Ectodermal cell (in vitro differentiated cells): ENCODE results near the gene OBP2A.

ENCODE experiments used
- H3K27ac ChIP-seq: 2 replicates; pipeline ENCODE4 v1.7.0; 2013; ENCODE audit warnings: mild to moderate bottlenecking, low read depth, low read length; ENCODE audit not compliant: insufficient read depth, poor library complexity, severe bottlenecking
- H3K27me3 ChIP-seq: 2 replicates; pipeline ENCODE4 v1.7.0; 2013; ENCODE audit warnings: mild to moderate bottlenecking, low read length; ENCODE audit not compliant: insufficient read depth, control insufficient read depth, poor library complexity, severe bottlenecking
- H3K36me3 ChIP-seq: one replicate; pipeline ENCODE4 v1.7.0; 2013; ENCODE audit warnings: low read length; ENCODE audit not compliant: control insufficient read depth, insufficient read depth
- H3K4me1 ChIP-seq: one replicate; pipeline ENCODE4 v1.7.0; 2013; ENCODE audit warnings: low read length; ENCODE audit not compliant: control insufficient read depth, insufficient read depth
- H3K4me3 ChIP-seq: 2 replicates; pipeline ENCODE4 v1.7.0; 2013; ENCODE audit warnings: low read depth, low read length, control low read depth; ENCODE audit not compliant: insufficient read depth
- H3K9me3 ChIP-seq: 2 replicates; pipeline ENCODE4 v1.7.0; 2013; ENCODE audit warnings: mild to moderate bottlenecking, low read length, moderate library complexity; ENCODE audit not compliant: control insufficient read depth
- WGBS, 2 experiments: methylation state at CpG; one replicate each; pipeline ENCODE4 v1.1.7; 2013; ENCODE audit warnings: missing lambda C conversion rate in 2 of 2; 5-methylcytosine and 5-hydroxymethylcytosine counted together

OBP2A gene

GRCh38 chr9:135503371-135504261, 42.3 kb upstream of the OBP2A start:
- H3K4me3 ChIP-seq: no peak overlapping the region
- H3K27me3 ChIP-seq: peaks cover 3% of the 10 kb centered on the region
- H3K4me1 ChIP-seq: peaks cover 18% of the 10 kb centered on the region
- peaks cover 14% of the 10 kb centered on the region for H3K36me3 ChIP-seq
- H3K27ac ChIP-seq: no peak overlapping the region
- no peaks in the 10 kb centered on the region for H3K9me3 ChIP-seq
- WGBS, 2 experiments: 95 to 97% methylated on average over 41 of the region's 41 CpGs

DNA sequence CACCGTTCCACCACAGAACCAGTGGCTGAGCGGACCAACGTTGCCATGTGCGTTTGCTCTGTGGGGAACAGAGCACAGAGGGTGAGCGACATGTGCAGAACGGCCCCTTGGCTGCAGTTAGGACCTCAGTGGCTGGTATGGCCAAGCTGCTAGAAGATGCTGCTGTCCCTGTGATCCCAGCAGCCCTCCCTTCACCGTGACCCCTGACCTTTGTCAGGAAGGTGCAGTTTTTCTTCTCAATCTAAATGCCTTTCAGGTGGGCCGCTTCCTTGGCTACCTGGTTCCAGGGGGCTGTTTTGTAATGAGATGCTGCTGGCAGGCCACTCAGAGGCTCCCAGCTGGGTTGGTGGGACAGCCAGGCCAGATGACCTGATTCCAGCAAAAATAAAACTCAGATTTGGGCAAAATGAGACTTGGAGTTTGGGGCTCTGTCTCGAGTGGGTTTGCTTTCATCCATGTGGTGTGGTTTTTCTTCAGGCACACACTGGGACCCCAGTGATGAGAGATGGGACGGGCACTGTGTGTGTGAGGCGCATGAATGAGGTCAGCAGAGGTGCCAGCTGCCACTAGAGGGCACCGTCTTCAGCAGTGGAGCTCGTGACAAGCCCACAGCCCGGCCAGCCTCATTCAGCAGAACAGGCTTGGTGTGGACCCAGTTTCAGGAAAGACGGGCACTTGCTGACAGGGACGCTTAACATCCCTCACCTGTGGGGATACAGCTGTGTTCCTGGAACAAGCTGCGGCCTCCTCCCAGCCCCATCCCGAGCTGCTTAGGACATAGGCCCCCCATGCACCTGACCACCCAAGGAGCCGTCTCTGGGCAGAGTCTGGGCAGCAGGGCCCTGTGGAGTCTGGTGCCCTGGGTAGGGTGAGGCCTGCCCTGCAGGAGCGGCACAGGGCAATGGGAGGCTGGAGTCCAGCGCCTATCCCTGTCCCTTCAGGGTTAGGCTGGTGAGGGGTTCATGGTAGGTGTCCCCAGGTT, 41.4 kb upstream of the OBP2A start:
- Histone ChIP-seq H3K27ac (no peak overlapping the region), H3K36me3 (peaks cover 14% of the 10 kb centered on the region), H3K9me3 (no peaks in the 10 kb centered on the region), H3K4me3 (no peak overlapping the region), H3K4me1 (peaks cover 18% of the 10 kb centered on the region), H3K27me3 (no peaks in the 10 kb centered on the region)
- WGBS, 2 experiments: 84 to 86% methylated on average over 21 of the region's 21 CpGs

DNA sequence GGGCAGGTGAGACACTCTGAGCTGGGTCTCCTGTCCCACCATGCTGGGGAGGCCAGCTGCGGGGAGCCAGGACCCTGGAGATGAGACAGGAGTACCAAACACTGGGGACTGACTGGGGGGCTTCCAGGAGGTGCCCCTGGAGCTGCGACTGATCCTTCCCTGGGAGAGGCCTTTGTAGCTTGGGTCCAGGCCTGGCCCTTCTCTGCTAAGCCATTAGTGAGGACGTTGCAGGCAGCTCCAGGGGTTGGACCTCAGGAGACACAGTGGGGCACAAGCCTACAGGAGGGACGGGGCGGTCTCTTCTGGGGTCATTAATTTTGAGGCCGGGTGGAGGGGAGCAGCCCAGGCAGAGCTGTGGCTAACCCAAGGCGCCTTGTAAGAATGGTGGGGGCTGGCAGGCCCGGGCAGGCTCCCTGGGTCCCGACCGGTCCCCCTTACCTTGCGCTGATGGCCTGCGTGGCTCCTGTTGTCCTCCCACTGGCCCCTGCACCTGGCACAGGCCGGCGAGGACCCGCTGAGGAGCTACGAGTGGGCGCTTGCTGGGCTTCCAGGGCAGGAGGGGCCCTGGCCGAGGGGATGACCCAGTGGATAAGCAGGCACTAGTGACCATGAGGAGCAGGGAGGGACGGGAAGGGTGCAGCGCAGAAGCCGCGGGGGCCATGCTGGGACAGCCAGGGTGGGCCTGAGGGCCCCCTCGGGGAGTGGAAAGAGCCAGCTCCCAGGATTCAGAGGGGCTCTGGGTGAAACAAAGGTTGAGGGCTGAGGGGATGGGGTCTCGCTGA, 40.3 kb upstream of the OBP2A start:
- Histone ChIP-seq H3K4me3 (no peak overlapping the region), H3K27me3 (no peaks in the 10 kb centered on the region), H3K9me3 (no peaks in the 10 kb centered on the region), H3K27ac (no peak overlapping the region), H3K36me3 (peaks cover 14% of the 10 kb centered on the region), H3K4me1 (peaks cover 18% of the 10 kb centered on the region)
- 95% methylated on average over 24 of the region's 24 CpGs for WGBS, 2 experiments

- Histone ChIP-seq H3K27me3 (no peaks in the 10 kb centered on the region), H3K9me3 (no peaks in the 10 kb centered on the region), H3K4me1 (peaks cover 16% of the 10 kb centered on the region), H3K4me3 (no peak overlapping the region), H3K36me3 (peaks cover 14% of the 10 kb centered on the region), H3K27ac (no peak overlapping the region)
- WGBS, 2 experiments: 74 to 79% methylated on average over 14 of the region's 14 CpGs
Measured at GRCh38 chr9:135506327-135507103, 39.4 kb upstream of the OBP2A start.

DNA sequence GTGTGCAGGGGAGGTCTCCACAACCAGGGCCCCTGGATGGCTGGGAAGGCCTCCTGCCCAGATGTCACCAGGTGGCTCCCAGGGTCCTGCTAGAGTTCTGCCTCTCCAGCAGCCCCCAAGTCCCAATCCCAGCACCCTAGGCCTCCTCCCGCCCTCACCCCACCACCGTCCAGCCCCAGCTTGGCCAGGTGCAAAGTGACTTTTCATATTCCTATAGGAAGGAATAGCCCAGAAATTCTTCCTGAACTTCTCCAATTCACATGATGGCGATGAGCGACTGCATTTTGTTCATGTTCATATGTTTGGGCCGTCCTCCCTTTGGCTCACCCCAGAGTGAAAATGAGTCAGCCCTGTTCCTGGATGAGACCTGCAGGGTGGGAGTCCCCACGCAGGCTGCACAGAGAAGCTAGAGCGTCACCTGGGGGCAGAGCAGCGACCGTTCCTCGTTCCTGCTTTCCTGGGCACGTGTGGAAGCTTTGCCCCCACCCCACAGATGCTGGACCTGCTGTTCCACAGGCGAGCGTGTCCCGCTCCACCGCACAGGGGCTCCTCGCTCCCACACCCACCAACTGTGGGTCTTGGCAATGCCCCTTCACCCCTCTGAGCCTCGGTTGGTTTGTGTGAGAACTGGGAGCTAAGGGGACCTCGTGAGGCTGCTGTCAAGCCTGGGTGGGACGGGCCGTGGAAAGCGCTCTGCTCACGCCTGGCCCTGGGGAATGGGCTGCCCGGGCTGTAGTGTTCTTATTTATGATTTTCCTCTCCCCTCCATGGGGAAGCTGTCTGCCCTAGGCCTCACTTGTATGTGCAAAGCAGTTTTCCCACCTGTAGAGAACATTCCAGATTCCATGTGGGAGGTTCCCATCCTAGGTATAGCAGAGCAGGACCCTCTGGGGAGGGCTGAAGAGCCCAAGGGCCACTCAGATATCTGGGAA, 38.6 kb upstream of the OBP2A start:
- H3K27me3 ChIP-seq: no peaks in the 10 kb centered on the region
- peaks cover 14% of the 10 kb centered on the region for H3K36me3 ChIP-seq
- H3K9me3 ChIP-seq: no peaks in the 10 kb centered on the region
- H3K4me1 ChIP-seq: peaks cover 9% of the 10 kb centered on the region
- WGBS, 2 experiments: 91 to 94% methylated on average over 23 of the region's 23 CpGs
- no peak overlapping the region for H3K4me3 ChIP-seq
- no peak overlapping the region for H3K27ac ChIP-seq

DNA sequence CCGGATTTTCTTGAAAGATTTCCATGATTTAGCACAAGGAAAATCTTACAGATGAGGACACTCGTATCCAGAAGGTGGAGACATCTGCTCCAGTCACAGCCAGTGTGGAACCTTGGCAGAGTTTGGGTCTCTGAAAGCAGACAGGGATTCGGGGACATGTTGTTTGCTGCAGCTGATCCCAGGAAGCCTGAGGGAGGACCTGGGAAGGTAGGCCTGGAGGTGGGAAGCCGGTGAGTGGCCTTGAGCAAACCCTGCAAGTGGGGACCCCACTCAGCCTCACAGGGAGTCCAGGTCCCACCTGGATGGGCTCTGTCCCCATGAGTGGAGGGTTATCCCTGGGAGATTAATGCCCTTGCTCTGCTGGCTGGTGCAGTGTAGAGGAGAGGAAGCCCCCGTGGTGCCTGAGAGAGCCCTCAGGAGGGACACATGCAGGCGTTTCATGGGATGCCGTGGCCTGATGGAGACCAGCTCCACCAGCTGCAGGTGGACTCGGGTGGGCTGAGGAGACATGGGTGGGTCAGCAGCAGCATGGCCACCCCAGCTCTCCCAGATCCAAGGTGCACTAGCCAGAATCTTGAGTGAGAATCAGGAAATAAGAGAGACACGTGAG, 37.6 kb upstream of the OBP2A start:
- Histone ChIP-seq H3K27me3 (no peaks in the 10 kb centered on the region), H3K4me1 (peaks cover 9% of the 10 kb centered on the region), H3K27ac (no peak overlapping the region), H3K9me3 (no peaks in the 10 kb centered on the region), H3K4me3 (no peak overlapping the region), H3K36me3 (peaks cover 9% of the 10 kb centered on the region)
- 92 to 93% methylated on average over 9 of the region's 9 CpGs for WGBS, 2 experiments

GRCh38 chr9:135509458-135509857, 36.5 kb upstream of the OBP2A start:
- Histone ChIP-seq H3K9me3 (no peaks in the 10 kb centered on the region), H3K27ac (no peak overlapping the region), H3K4me3 (no peak overlapping the region), H3K36me3 (no peaks in the 10 kb centered on the region), H3K27me3 (no peaks in the 10 kb centered on the region), H3K4me1 (peaks cover 9% of the 10 kb centered on the region)
- WGBS, 2 experiments: 80% methylated on average over 2 of the region's 2 CpGs; no CpG with 5 or more reads in 1 of the 2 experiments

- Histone ChIP-seq H3K4me3 (no peak overlapping the region), H3K27ac (no peak overlapping the region), H3K36me3 (no peaks in the 10 kb centered on the region), H3K27me3 (no peaks in the 10 kb centered on the region), H3K4me1 (no peaks in the 10 kb centered on the region), H3K9me3 (no peaks in the 10 kb centered on the region)
- 92 to 94% methylated on average over 10 of the region's 10 CpGs for WGBS, 2 experiments
Measured at GRCh38 chr9:135512241-135512603, 33.7 kb upstream of the OBP2A start.
